ENCODE data around the gene NGDN.

GRCh38 chr14:23447361-23448350 is 21.8 kb upstream of the NGDN start:
- TF ChIP-seq CTCF (IDR thresholded peaks at IDR 0.05; ENCODE audit: insufficient read depth, low read length) = no peak
- TF ChIP-seq POLR2AphosphoS5 (IDR thresholded peaks at IDR 0.05; ENCODE audit: low read depth) = no peak
- TF ChIP-seq REST (IDR thresholded peaks at IDR 0.05; ENCODE audit: insufficient replicate concordance, low read depth) = no peak

Measured in HL-60 (cell line).